Measurements from ENCODE around the gene MCL1.
"Not testable (repeated sequence)": the region's sequence is repeated elsewhere in the genome, so short reads cannot be mapped to it uniquely, and the experiment has no call there.

MCL1 gene

DNA sequence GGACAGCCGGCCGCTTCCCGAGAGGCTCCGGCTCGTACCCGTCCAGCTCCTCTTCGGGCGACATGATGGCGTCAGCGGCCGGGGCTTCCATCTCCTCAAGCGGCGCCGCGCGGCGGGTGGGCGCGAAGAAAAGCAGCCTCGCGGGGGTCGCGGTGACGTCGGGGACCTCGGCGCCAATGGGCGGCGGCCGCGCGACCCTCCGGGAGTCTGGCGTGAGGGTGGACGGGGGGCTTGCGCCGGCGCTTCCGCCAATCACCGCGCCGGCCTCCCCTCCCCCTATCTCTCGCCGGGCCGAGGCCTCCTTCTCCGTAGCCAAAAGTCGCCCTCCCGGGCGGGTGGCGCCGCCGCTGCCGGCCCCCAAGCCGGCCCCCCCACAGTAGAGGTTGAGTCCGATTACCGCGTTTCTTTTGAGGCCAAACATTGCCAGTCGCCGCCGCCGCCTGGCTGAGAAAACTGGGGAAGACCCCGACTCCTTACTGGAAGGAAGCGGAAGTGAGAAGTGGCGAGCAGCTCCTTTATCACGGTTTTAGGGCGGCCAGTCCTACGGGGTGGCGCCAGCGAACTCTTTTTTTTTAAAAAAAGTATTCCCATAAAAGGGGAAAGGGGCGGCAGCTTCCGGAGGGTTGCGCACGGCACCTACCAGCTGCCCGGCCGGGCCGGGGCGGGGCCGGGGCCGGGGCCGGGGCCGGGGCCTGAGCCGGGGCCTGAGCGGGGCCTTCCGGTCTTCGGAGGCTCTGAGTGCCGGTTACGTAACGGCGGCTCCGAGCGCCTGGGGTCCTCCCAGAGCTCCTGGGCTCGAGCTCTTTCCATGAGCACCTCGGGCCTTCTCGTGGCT, at the start of gene MCL1:
Gene MCL1, minus strand, starts transcription at position 501 of the 835 bp plus-strand sequence. Its CDS starts 80 bp downstream, at position 421.
- DNase-seq, result peak; percentile 98

- DNase-seq, result no peak
Observed at GRCh38 chr1:150628766-150629114, 49.3 kb upstream of the MCL1 start.

DNA sequence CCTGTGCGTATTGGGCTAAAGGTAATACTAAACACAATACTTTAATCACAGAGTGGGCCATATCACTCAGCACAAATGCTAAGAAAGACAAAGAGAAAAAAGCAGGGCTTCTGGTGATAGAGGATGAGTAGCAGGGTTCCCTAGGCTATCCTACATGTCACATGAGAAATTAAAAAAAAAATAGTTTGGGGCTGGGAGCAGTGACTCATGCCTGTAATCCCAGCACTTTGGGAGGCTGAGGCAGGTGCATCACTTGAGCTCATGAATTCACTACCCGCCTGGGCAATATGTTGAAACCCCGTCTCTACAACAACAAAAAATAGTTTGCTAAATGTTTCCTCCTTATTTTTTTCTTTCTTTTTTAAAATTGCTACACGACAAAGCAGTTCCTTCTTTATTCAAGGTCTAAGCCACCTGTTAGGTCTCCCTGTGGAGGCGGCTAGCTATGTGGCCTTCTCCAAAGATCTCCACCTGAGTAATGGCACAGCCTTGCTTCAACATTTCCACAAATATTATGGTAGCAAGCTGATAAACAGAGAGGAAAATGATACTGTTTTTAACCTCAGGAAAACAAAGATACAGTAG, 48.5 kb upstream of the MCL1 start:
- no peak for DNase-seq

DNA sequence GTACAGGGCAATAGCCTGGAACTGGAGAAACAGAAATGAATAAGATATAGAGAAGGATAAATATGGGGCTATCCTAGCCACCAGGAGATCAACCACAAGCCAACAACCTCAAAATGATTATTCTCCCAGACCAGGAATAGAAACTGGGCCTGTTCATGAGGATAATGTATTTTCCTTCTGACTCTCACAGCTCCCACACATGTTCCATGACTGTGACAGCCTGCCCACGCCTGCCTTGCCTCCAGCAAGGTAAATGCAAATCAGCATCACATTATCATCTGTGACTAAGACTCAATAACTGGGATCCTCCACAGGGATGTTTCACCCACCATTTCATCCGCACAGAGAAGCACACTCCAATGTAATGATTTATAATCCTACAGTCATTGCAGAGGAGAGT, 46.7 kb upstream of the MCL1 start:
- no peak for DNase-seq

- not testable (repeated sequence) for DNase-seq
Observed at GRCh38 chr1:150624546-150624945, 45.1 kb upstream of the MCL1 start.

DNA sequence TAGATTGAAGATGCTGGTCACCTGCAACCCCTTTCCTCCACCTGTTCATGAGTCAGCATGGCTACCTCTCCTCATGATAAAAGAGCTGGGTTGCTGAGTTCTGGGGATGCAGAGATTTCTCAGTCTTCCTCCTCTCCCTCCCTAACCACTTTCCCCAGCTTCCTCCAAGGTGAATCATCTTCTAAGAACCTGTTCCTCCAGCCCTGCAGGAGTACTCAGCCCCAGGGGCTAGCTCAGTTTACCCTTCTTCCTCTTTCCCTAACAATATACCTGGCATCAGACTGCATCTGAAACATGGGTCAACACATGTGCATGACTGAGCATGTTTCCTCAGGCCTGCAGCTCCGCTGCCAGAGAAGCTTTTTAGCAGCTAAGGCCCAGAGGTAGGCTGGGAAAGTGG, 44.7 kb upstream of the MCL1 start:
- DNase-seq, result peak; percentile 83

DNA sequence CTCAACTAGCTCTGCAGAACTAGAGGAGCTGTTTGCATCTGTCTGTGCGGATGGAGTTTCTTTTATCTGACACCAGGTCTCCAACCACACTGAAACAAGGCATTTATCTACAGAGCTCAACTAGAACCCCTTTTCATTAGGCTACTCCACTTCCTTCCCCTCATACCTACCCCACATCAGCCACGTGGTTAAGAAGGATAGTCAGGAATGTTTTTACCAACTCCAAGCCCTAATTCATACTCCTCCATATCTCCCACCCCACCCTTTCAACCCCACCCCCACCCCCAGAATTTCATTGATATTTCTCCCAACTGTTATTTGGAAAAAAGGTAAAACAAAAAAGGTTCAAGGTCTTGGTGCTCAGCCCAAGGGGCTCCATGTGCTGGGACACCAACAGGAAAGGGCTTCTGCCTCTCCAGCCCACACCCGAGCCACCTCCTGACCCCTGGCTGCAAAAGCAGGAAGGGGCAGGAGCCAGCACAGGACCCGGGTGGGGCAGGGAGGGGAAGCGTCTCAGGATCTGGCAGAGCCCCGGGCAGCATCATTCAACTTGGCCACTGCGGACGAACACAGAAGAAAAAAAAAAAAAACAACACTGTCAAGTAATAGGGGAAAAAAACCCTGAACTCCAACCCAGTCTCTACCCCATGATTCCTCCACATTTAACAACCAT, 43.0 kb upstream of the MCL1 start:
- DNase-seq, result peak; percentile 70

DNA sequence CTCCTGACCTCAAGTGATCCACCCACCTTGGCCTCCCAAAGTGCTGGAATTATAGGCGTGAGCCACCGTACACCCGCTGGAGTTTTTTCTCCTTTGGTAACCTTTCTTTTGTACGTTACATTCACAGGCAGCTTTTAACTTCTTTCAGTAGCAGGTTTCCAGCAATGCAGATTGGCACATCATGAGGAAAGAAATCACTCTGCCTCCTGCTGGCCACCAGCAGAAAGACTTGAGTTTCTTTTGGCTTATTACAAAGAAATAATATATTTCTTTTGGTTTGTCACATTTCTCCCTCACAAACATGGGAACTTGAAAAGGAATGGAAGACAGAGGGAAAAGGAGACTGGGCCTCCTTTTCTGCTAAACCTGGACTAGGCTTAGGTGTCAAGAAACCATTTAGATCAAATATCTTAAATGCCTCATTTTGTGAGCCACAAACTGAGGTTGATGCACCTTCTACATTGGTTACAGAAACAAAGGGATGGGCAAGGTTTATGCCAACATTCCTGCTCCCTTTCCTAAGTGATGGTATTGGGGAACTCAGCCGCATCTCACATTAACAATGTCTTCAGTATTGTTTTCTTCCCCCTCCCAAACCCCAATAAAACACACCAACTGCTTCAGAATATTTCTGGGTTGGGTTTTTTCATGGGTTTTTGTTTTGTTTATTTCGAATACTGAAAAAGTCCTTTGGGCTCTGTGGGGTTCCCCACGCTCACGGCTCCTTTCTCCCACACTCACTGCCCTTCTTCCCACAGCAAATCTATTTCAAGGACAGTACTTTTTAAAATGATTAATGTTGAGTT, 42.3 kb upstream of the MCL1 start:
- no peak for DNase-seq

DNA sequence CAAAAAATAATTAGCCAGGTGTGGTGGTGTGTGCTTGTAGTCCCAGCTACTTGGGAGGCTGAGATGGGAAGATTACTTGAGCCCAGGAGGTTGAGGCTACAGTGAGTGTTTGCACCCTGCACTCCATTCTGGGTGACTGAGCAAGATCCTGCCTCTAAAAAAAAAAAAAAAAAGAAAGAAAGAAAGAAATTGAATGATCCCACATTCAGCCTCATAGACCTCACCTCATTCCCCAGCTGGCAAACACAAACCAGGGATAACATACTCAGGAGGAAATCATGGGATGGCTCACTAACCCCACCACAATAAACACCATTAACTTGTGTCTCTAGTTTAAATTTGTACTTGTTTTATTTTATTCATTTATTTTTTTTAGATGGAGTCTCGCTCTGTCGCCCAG, 41.5 kb upstream of the MCL1 start:
- no peak for DNase-seq

- no peak for DNase-seq
Observed at GRCh38 chr1:150619576-150620509, 40.4 kb upstream of the MCL1 start.

DNA sequence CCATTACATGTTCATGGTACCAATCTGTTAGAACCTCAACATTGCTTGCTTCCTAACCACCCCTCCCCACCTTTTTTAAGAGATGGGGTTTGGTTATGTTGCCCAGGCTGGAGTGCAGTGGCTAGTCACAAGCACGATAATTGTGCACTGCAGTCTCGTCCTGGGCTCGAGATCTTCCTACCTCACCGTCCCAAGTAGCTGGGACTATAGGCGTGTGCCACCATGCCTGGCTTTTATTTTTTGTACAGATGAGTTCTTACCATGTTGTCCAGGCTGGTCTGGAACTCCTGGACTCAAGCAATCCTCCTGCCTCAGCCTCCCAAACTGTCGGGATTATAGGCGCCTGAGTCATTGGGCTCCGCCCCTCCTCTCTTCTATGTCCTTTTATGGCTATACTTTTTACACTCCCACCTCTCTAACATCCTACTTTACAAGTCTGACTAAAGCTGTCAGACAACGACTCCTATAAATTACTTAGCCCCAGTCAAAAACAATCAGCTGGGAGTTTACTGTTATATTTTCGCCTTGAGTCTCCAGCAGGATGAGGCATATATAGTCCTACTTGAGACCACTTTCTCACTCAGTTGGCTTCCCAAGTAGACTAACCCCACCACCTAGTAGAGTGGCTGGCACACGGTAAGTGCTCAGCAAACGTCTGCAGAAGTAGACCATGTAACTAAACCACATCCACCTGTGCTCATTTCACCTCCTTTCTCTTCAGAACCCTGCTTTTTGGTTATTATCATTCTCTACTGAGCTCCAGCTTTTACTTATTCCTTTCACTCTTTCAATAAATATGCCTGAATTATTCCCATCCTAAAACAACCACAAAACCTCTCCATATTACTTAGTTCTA, 36.2 kb upstream of the MCL1 start:
- no peak for DNase-seq

- no peak for DNase-seq
Observed at GRCh38 chr1:150613061-150613920, 33.9 kb upstream of the MCL1 start.

DNA sequence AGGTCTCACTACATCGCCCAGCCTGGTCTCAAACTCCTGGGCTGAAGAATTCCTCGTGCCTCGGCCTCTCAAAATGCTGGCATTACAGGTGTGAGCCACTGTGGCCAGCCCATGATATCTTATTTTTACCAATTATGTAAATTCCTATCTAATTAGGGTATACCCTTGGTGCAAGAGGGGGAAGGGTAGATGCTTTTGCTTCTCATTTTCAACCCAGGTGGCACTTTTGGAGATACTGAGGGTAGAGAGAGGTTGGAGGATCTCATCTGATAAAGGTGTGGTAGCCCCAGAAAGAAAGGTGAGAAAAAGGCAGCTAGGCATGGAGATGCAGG, 32.6 kb upstream of the MCL1 start:
- DNase-seq, result no peak

DNA sequence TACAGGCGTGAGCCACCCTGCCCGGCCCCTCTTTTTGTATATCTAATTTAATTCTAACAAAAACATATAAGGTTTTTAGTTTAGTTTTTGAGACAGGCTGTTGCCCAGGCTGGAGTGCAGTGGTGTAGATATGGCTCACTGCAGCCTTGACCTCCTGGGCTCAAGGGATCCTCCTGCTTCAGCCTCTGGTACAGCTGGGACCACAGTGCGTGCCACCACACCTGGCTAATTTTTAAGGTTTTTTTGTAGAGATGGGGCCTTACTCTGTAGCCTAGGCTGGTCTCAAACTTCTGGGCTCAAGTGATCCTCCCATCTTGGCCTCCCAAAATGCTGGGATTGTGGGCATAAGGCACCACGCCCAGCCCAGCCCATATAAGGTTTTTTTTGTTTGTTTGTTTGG, 31.2 kb upstream of the MCL1 start:
- DNase-seq, result no peak

DNA sequence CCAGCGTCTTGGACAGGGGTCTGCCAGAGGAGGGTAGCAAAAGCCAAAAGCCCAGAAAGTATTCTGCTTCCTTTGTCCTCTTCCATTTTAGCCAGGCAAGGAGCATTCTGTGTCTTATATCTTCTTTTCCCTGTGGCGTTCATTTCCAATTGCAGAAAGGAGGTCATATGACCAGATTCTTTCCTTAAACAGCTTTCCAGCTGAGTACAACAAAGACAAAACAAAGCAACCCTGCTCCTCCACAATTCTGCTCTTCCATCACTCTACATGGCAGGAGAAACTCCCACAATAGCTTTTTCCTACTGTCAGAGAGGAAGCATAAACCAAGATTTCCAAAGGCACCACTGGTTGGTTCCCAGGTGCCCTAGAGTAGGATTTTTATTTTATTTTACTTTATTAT, 30.3 kb upstream of the MCL1 start:
- DNase-seq, result no peak

GRCh38 chr1:150606463-150607142, 27.2 kb upstream of the MCL1 start:
- DNase-seq, result no peak

DNA sequence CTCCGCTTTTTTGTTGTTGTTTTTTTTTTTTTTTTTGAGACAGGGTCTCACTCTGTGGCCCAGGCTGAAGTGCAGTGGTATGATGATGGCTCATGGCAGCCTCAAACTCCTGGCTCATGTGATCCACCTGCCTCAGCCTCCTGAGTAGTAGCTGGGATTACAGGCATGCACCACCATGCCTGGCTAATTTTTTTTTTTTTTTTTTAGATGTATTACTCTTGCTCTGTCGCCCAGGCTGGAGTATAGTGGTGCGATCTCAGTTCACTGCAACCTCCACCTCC, 26.0 kb upstream of the MCL1 start:
- not testable (repeated sequence) for DNase-seq

GRCh38 chr1:150604226-150604588, 24.8 kb upstream of the MCL1 start:
- no peak for DNase-seq

DNA sequence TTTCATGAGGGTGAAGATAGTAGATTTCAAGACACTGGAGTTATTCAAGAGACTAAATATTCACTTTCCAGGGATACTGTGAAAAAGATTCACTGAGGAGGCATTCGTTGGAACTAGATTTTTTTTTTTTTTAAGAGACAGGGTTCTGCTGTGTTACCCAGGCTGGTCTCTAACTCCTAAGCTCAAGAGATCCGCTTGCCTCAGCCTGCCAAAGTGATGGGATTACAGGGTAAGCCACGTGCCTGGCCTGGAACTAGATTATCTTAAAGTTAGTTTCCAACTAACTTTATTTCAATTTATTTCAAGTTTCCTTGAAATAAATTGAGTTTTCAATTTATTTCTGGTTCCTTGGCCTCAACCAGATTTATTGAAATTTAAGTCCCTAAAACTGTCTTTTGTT, 24.3 kb upstream of the MCL1 start:
- no peak for DNase-seq

DNA sequence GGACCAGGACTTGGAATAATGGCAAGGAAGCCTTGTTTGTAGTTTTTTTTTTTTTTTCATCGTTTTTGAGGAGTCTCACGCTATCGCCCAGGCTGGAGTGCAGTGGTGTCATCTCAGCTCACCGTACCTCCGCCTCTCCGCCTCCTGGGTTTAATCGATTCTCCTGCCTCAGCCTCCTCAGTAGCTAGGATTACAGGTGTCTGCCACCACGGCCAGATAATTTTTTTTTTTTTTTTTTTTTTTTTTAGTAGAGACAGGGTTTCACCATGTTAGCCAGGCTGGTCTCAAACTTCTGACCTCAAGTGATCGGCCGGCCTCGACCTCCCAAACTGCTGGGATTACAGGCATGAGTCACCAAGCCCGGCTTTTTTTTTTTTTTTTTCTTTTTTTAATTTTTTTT, 23.0 kb upstream of the MCL1 start:
- DNase-seq, result not testable (repeated sequence)
